GM12878 (cell line): Measurements from ENCODE around the gene ADAMTS16. TPM values are rescaled to one million over a fixed set of nuclear protein-coding genes. Genes with fewer than 3 reads are reported as not detected.

ENCODE experiments used
- ATAC-seq: fragments of 200-7000 bp; cut with Tn5 transposase; 3 replicates; pipeline ENCODE4 v1.9.1; 2020; ENCODE audit warnings: mild to moderate bottlenecking, moderate library complexity
- BruUV-seq: library from RNA; stranded (reverse); fragments of 400-500 nt; replicated peaks from 2 replicates; lab custom pipeline; 2021; lab: Mats Ljungman, UMichigan
- CTCF ChIA-PET: fragments of 300-600 bp; sonication (Branson Sonifier 250); formaldehyde crosslinking; extraction: SDS; loops from one replicate; lab custom pipeline; 2021; ENCODE audit warnings: inconsistent platforms; lab: Yijun Ruan, JAX
- POLR2A ChIA-PET: fragments of 350-600 bp; formaldehyde crosslinking; extraction: SDS; loops from one replicate; lab custom pipeline; 2021; ENCODE audit warnings: inconsistent platforms; lab: Charles Lee
- RAD21 ChIA-PET: fragments of 300-600 bp; sonication (Branson Sonifier 250); formaldehyde crosslinking; loops from one replicate; lab custom pipeline; 2023; ENCODE audit warnings: antibody characterized with exemption; ENCODE audit not compliant: unreplicated experiment; lab: Charles Lee
- SMC1A ChIA-PET: fragments of 300-600 bp; sonication (Branson Sonifier 250); formaldehyde crosslinking; loops from one replicate; lab custom pipeline; 2023; ENCODE audit not compliant: unreplicated experiment, uncharacterized antibody; lab: Charles Lee
- DNase-seq: peaks from one replicate; pipeline ENCODE4 v3.0.0-alpha.2; 2011; ENCODE audit warnings: low read depth, low spot score
- FAIRE-seq: peaks from 3 replicates; lab custom pipeline; 2011; peaks lifted over from hg19 to GRCh38; lab: Jason Lieb, UNC
- H2AFZ ChIP-seq: 2 replicates; pipeline ENCODE4 v1.6.0; 2011; ENCODE audit warnings: low read depth, low read length, control low read depth; ENCODE audit not compliant: control insufficient read depth
- H3K27ac ChIP-seq: 2 replicates; pipeline ENCODE4 v1.5.1; 2011; ENCODE audit warnings: control low read depth; ENCODE audit not compliant: control insufficient read depth, insufficient read depth
- H3K27me3 ChIP-seq, 2 experiments: replicated peaks in 1 of 2; 2 replicates each; pipeline versions ENCODE4 v1.6.0 to v1.6.1; 2011; ENCODE audit warnings: low read length in 1 of 2; ENCODE audit not compliant: control insufficient read depth in 2 of 2, insufficient read depth in 2 of 2
- H3K36me3 ChIP-seq, 2 experiments: 2 replicates each; pipeline ENCODE4 v1.5.1; 2011; ENCODE audit warnings: low read length in 1 of 2; ENCODE audit not compliant: control insufficient read depth in 2 of 2, insufficient read depth in 2 of 2
- H3K4me1 ChIP-seq: 2 replicates; pipeline ENCODE4 v1.6.1; 2011; ENCODE audit warnings: mild to moderate bottlenecking, low read length, moderate library complexity, mixed read lengths; ENCODE audit not compliant: control insufficient read depth, insufficient read depth
- H3K4me2 ChIP-seq: 2 replicates; pipeline ENCODE4 v1.6.0; 2011; ENCODE audit warnings: control low read depth; ENCODE audit not compliant: control insufficient read depth, insufficient read depth
- H3K4me3 ChIP-seq: fragments of 200-600 bp; sonication (generic); 2 replicates; pipeline ENCODE4 v1.5.1; 2016
- H3K79me2 ChIP-seq: 2 replicates; pipeline ENCODE4 v1.6.0; 2011; ENCODE audit warnings: low read length; ENCODE audit not compliant: control insufficient read depth, insufficient read depth
- H3K9ac ChIP-seq: 2 replicates; pipeline ENCODE4 v1.8.0; 2011; ENCODE audit warnings: low read length, control low read depth, mixed read lengths; ENCODE audit not compliant: control insufficient read depth, insufficient read depth
- H3K9me3 ChIP-seq: replicated peaks from 3 replicates; pipeline ENCODE4 v1.5.1; 2011; ENCODE audit warnings: mild to moderate bottlenecking, low read length; ENCODE audit not compliant: control insufficient read depth, insufficient read depth
- H4K20me1 ChIP-seq: 2 replicates; pipeline ENCODE4 v1.6.0; 2011; ENCODE audit not compliant: control insufficient read depth, insufficient read depth
- BRCA1 ChIP-seq: IDR thresholded peaks from 2 replicates; pipeline ENCODE4 v1.6.1; 2011; ENCODE audit warnings: low read depth, low read length, improper control_type of control experiment
- CBFB ChIP-seq: IDR thresholded peaks from 2 replicates; pipeline ENCODE4 v1.6.1; 2016; ENCODE audit warnings: antibody characterized with exemption, low read depth
- CBX3 ChIP-seq: fragments of 200-600 bp; sonication (generic); IDR thresholded peaks from 2 replicates; pipeline ENCODE4 v1.6.1; 2016; ENCODE audit warnings: low read depth, borderline replicate concordance
- HDAC2 ChIP-seq: fragments of 200-600 bp; sonication (generic); IDR thresholded peaks from 2 replicates; pipeline ENCODE4 v1.6.1; 2017
- HDGF ChIP-seq: fragments of 450-650 bp; IDR thresholded peaks from 2 replicates; pipeline ENCODE4 v1.6.1; 2016; ENCODE audit warnings: antibody characterized with exemption
- IKZF1 ChIP-seq: fragments of 450-650 bp; conservative IDR thresholded peaks from 2 replicates; pipeline ENCODE4 v1.6.1; 2017; ENCODE audit warnings: antibody characterized with exemption, mild to moderate bottlenecking
- PAX8 ChIP-seq: fragments of 450-650 bp; IDR thresholded peaks from 2 replicates; pipeline ENCODE4 v1.6.1; 2017; ENCODE audit warnings: mild to moderate bottlenecking, moderate library complexity
- PML ChIP-seq: IDR thresholded peaks from 2 replicates; pipeline ENCODE4 v1.6.1; 2012; ENCODE audit warnings: low read length, inconsistent platforms
- POLR2A ChIP-seq: IDR thresholded peaks from 2 replicates; pipeline ENCODE4 v1.6.1; 2011; ENCODE audit warnings: low read depth, mild to moderate bottlenecking, low read length
- RBBP5 ChIP-seq: fragments of 200-600 bp; sonication (generic); conservative IDR thresholded peaks from 2 replicates; pipeline ENCODE4 v1.6.1; 2016
- SMAD1 ChIP-seq: fragments of 450-650 bp; IDR thresholded peaks from 2 replicates; pipeline ENCODE4 v1.6.1; 2018; ENCODE audit warnings: mild to moderate bottlenecking, low read depth; ENCODE audit not compliant: partially characterized antibody
- SMARCA5 ChIP-seq: fragments of 450-650 bp; IDR thresholded peaks from 2 replicates; pipeline ENCODE4 v1.6.1; 2017; ENCODE audit warnings: mild to moderate bottlenecking
- SRF ChIP-seq, 2 experiments: IDR thresholded peaks; 2 replicates each; pipeline ENCODE4 v1.6.1; 2011; ENCODE audit warnings: low read depth in 2 of 2, low read length in 2 of 2, mild to moderate bottlenecking in 1 of 2, moderate library complexity in 1 of 2
- ZBED1 ChIP-seq: IDR thresholded peaks from 2 replicates; pipeline ENCODE4 v1.6.1; 2016; ENCODE audit warnings: borderline replicate concordance
- ZNF592 ChIP-seq: fragments of 450-650 bp; IDR thresholded peaks from 2 replicates; pipeline ENCODE4 v1.6.1; 2017; ENCODE audit warnings: mild to moderate bottlenecking, moderate library complexity
- WGBS: methylation state at CpG from one replicate; pipeline ENCODE4 v1.1.6; 2016; ENCODE audit warnings: low lambda C conversion rate; ENCODE audit not compliant: insufficient replicate concordance, insufficient coverage; ENCODE audit errors: missing lambda C conversion rate; 5-methylcytosine and 5-hydroxymethylcytosine counted together
- in situ Hi-C: fragments of 300-500 bp; cut with MboI; formaldehyde crosslinking; loops from 9 replicates; pipeline ENCODE4 v1.14.3; 2018; ENCODE audit warnings: mixed read lengths
- intact Hi-C: fragments of 100-400 bp; cut with micrococcal nuclease; formaldehyde crosslinking; loops from one replicate; pipeline ENCODE4 v1.14.2; 2022; ENCODE audit not compliant: unreplicated experiment
- polyA plus RNA-seq, 11 experiments: library from polyadenylated mRNA; depleted of rRNA in 4 of 11; unstranded in 6 of 11; stranded (reverse) in 5 of 11; fragments of >200 nt; fragmentation: Nextera tagmentation in 4 of 11; fragmentation: Illumina TruSeq in 1 of 11; extraction: Ambion mirVana in 4 of 11; extraction: Trizol in 1 of 11; gene quantifications; 1 replicate in 1 of 11; 2 replicates in 10 of 11; pipeline versions ENCODE4 v1.2.1 to v1.2.3, GENCODE V29; 2011 to 2016; ENCODE audit warnings: inconsistent platforms in 2 of 11, missing spikeins in 2 of 11, low read depth in 1 of 11
- total RNA-seq, 4 experiments: library from RNA; depleted of rRNA in 3 of 4; stranded (reverse); fragments of >200 nt in 3 of 4; fragmentation: Illumina TruSeq in 1 of 4; extraction: Trizol in 1 of 4; gene quantifications; 2 replicates each; pipeline versions ENCODE4 v1.2.1 to v1.2.3, GENCODE V29; 2013 to 2021
- TF ChIP-seq, protein P1 (sequence below): IDR thresholded peaks from 2 replicates; pipeline ENCODE4 v1.6.1; 2011; ENCODE audit warnings: mild to moderate bottlenecking, low read depth, low read length, moderate library complexity; ENCODE audit not compliant: insufficient replicate concordance
- TF ChIP-seq, protein P2 (sequence below): fragments of 450-650 bp; IDR thresholded peaks from 2 replicates; pipeline ENCODE4 v1.6.1; 2017; ENCODE audit warnings: low read depth, mild to moderate bottlenecking, moderate library complexity

ADAMTS16 gene
- total and polyA plus RNA-seq, 10 of the 15 experiments (the other 5 are each of a cell fraction or from before 2014, with no cell fraction given): 0.04 TPM; not detected in 9

DNA sequence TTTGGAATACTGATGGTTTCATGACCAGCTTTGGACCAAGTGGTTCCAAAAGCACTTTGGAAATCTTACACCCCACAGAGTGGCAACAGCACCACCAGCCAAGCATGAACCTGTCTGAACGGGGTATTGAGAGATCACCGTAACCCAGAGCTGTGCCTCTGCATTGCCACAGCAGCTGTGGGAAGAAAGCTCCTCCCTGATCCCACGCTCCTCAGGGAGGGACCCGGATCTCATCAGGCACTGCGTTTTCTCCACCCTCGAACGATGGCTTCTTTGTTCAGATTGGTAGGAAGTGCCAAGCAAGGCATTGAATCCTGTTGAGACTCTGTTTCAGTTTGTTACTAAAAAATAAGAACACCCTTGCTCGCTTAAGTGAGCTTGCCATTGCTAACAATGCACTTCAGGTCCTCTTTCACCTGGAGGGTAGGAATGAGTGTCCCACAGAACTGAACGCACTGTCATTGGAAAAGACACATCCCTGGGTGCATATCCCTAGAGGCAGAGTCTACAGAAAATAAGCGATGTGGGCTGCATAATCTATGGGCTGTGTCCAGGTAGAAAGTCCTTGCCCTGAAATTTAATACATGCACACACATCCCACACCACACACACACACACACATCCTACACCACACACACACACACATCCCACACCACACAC is 164.4 kb downstream of the ADAMTS16 start:
- Histone ChIP-seq H4K20me1 (no peaks in the 10 kb centered on the region), H3K27me3 (no peaks in the 10 kb centered on the region), H3K9ac (no peak overlapping the region), H3K4me1 (no peaks in the 10 kb centered on the region), H2AFZ (no peak overlapping the region), H3K27ac (no peak overlapping the region), H3K4me2 (no peak overlapping the region), H3K4me3 (no peak overlapping the region), H3K79me2 (no peaks in the 10 kb centered on the region), H3K9me3 (no peaks in the 10 kb centered on the region), H3K36me3 (no peaks in the 10 kb centered on the region)
- ChIA-PET CTCF (no interaction called here), RAD21 (no interaction called here), SMC1A (no interaction called here), POLR2A (no interaction called here)
- WGBS: 50% methylated on average over 10 of the region's 10 CpGs
- FAIRE-seq (no peak), ATAC-seq (no peak), DNase-seq (no peak)
- in situ Hi-C loops (no loop called here), intact Hi-C loops (no loop called here)
- TF ChIP-seq ZNF592: no peak
- TF ChIP-seq PAX8: no peak
- no peak for TF ChIP-seq PML
- no peak for TF ChIP-seq BRCA1
- no peak for TF ChIP-seq HDAC2
- TF ChIP-seq, protein P1, sequence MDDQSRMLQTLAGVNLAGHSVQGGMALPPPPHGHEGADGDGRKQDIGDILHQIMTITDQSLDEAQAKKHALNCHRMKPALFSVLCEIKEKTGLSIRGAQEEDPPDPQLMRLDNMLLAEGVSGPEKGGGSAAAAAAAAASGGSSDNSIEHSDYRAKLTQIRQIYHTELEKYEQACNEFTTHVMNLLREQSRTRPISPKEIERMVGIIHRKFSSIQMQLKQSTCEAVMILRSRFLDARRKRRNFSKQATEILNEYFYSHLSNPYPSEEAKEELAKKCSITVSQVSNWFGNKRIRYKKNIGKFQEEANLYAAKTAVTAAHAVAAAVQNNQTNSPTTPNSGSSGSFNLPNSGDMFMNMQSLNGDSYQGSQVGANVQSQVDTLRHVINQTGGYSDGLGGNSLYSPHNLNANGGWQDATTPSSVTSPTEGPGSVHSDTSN: no peak
- TF ChIP-seq, protein P2, sequence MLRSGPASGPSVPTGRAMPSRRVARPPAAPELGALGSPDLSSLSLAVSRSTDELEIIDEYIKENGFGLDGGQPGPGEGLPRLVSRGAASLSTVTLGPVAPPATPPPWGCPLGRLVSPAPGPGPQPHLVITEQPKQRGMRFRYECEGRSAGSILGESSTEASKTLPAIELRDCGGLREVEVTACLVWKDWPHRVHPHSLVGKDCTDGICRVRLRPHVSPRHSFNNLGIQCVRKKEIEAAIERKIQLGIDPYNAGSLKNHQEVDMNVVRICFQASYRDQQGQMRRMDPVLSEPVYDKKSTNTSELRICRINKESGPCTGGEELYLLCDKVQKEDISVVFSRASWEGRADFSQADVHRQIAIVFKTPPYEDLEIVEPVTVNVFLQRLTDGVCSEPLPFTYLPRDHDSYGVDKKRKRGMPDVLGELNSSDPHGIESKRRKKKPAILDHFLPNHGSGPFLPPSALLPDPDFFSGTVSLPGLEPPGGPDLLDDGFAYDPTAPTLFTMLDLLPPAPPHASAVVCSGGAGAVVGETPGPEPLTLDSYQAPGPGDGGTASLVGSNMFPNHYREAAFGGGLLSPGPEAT: no peak
- TF ChIP-seq CBFB: no peak
- no peak for TF ChIP-seq ZBED1
- TF ChIP-seq SRF (IDR thresholded peaks at IDR 0.05; ENCODE audit: low read depth in 2 of 2, low read length in 2 of 2): no peak
- TF ChIP-seq POLR2A: no peak
- no peak for TF ChIP-seq SMARCA5
- no peak for TF ChIP-seq IKZF1
- no peak for TF ChIP-seq CBX3
- TF ChIP-seq HDGF: no peak
- TF ChIP-seq SMAD1: no peak
- no peak for TF ChIP-seq RBBP5
- no TSS peak for BruUV-seq
